GM19351 (cell line): Measurements from ENCODE around the gene TMEM9.

Experiments
- ATAC-seq: cut with Tn5 transposase; IDR thresholded peaks from one replicate; pipeline ENCODE4 v1.9.1; 2021; ENCODE audit warnings: mild to moderate bottlenecking, moderate library complexity; ENCODE audit not compliant: unreplicated experiment

TMEM9 gene

DNA sequence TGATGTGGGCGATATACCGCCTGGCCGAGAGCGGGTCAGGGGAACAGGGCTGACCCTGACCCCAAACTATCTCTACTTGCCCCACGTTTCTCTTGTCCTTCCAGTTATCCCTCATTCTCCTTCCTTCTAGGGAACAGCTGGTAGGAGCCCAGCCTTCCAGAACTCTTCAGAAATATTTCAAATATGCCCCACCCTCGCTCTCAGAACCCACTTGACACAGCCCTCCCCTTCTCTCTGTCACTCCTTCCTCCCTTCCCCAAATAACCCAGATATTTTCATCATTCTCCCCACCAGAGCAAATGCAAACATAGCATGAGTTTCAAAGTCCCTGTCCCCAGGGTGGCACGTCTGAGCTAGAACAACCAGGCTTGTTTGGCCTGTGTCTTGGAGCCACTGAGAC, 43.1 kb downstream of the TMEM9 start:
- no peak for ATAC-seq

DNA sequence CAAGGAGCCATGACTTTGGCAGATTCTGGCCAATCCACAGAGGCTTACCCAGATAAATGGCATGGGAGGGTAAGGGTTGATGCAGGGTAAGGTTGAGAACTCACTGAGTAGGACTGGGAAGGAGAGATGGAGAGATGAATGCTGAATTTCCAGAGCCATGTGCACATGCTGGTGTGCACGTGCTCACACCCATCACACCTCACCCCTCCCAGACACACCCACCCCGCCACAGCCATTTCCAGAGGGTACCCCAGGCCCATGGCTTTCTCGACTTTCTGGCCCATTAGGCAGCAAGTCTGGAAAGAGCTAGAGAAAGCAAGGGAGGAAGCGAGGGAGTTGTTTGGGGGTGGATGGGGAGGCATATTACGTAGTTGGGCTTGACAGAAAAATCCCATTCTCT, 43.7 kb downstream of the TMEM9 start:
- no peak for ATAC-seq

DNA sequence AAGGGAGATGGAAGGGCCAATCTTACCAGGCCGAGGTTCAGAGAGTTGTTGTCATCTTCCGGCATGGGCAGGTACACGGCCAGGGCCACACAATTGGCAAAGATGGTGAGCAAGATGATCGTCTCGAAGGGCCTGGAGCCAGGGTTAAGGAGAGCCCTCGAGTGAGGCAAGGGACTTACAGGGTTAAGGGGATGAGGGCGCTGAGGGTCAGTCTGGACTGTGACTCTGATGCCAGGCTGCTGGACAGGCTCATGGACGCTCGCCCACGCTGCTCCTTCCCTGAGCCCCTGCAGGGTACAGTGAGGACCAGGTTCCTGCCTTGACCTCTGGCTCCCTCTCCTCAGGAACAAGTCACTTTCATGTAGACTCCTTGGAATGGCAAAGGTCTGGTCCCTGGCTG, 44.1 kb downstream of the TMEM9 start:
- ATAC-seq: no peak

DNA sequence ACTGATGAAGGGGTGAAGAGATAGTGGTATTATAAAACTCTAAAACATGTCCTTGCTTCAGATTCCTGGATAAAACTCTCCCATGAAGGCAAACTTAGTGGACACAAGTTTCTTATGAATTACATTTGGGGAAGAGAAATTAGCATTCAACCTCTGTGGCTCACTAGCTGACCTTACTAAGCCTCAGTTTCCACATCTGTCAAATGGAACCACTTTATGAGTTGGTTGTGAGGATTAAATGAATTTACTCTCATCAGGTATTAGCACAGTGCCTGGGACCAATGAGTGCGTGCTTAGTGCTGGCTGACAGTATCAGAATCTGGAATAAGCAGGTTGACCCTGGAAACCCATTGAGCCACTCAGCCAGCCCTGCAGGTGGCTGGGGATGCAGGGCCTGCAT, 44.6 kb downstream of the TMEM9 start:
- ATAC-seq: no peak

DNA sequence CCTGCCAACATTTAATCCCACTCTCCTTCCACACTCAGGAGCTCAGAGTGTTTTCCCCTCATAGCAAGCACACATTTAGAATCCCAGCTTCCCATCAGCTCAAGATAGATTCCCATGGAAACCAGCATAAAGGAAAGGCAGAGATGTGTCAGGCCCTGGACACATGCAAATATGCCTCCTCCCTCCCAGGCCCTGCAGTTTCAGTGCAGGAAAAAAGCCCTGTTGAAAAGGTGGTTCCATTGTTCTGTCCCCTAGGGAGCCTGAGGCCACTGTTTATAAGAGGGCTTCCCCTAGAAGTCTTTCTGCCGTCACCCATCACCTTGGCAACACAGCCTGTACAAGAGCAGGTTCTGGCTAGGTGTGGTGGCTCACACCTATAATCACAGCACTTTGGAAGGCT, 45.7 kb downstream of the TMEM9 start:
- ATAC-seq: no peak

DNA sequence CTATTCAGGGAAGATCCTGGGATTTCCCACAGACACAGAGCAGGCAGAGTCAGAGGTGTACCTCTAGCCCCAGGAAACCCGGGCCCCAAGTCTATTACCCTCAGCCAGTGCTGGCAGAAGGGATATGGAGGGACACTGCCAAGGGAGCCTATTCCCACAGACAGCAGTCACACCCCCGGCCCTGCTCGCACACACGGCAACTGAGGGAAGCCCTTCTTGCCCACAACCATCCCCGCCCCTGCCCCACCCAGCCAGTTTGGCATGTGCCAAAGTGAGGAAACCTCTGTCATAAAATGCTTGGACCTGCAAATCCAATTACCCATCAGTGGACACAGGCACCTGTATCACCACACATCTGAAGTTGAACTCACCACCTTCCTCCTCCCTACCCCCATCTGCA, 48.6 kb downstream of the TMEM9 start:
- no peak for ATAC-seq

DNA sequence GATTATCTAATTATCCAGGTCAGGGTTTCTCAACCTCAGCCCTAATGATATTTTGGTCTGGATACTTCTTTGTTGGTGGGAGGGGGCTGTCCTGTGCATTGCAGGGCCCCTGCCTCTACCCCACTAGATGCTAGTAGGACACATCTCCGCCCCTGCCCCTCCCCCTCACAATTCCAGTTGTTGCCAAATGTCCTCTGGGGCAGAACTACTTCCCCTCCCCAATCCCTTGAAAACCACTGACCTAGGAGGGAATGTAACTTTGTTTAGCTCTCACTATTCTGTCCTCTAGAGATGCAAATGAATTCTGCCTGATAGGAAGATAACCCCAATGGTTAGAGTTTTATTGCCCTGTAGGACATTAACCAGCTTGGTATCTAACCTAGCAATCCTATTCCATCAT, 50.1 kb downstream of the TMEM9 start:
- ATAC-seq: no peak

DNA sequence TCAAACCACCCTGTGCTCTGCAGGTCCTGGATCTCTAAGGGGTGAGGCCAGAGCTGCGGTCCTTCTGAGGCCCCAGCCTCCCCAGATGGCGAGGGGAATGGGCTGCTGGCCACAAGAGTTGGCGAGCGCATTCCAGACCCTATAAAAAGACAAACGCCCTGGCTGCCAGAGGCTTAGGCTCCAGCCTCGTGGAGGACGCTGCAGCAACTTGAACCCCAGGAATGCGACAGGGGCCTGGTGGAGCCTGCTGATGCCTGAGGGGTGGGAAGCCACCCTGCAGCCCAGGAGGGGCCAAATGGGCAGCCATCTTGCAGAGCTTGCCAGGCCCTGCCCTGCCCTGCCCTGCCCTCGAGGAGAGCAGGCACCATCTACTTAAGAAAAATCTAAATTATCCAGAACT, 50.6 kb downstream of the TMEM9 start:
- ATAC-seq: no peak

DNA sequence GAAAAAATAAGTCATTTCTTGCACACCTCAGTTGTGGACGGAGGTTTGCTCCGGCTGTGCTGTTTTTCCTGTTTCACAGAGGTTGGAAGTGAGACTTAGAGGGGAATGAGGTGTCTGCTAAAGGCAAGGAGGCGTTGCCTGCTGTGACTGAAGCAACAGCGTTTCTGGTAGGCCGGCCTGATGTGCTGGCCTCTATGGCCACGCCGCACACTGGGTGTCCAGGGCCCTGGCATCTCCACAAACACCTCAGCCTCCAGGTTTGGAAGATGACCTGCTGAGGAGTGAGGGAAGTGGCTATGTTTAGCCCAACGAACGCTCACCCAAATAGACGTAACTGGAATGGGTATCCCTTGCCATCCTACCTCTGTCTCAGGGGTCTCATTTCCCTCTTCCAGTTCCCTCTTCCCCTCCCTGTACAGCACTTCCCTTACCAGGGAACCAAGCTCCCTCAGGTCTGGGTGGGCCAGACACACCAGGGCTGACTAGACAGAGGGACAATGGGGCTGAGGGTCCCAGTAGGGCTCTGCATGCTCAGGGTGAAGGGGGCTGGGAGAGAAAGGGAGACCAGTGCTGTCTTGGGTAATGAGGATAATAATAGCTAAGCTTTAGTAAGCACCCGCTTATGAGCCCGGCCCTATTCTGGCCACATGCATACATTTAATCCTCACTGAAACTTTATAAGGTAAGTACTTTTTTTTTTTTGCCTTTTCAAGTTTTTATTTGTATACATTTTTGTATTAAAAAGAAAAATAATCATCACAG, 53.9 kb downstream of the TMEM9 start:
- no peak for ATAC-seq

DNA sequence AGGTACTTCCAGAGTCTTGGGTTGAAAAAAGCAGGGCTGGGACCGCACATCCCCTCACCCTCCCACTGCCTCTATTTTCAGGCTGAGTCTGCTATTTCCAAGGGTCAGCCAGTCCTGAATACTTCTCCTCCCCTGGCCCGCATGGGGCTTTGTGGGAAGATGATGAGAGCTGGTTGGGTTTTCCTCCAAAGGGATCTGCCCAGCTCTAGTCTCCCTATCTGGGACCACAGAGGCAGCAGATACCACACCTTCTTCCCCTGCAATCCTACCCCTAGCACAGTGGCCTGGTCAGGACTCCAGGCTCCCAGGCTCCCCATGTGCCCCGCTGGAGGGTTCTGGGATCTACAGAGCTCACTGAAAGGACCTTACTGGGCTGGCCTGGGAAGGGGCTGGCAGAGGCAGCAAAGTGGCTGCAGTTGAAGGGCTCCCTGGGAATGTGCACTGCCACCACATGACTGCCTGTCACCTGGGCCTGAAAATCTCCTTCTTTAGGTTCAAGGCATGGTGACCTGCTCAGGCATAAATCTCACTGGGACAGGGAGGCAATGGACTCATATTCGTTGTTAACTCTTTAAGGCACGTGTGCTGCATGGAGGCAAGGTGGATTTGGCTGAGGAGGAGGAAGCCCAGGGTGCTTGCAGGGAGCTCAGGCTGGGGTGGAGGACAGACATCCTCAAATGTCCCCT, 55.1 kb downstream of the TMEM9 start:
- ATAC-seq: no peak

DNA sequence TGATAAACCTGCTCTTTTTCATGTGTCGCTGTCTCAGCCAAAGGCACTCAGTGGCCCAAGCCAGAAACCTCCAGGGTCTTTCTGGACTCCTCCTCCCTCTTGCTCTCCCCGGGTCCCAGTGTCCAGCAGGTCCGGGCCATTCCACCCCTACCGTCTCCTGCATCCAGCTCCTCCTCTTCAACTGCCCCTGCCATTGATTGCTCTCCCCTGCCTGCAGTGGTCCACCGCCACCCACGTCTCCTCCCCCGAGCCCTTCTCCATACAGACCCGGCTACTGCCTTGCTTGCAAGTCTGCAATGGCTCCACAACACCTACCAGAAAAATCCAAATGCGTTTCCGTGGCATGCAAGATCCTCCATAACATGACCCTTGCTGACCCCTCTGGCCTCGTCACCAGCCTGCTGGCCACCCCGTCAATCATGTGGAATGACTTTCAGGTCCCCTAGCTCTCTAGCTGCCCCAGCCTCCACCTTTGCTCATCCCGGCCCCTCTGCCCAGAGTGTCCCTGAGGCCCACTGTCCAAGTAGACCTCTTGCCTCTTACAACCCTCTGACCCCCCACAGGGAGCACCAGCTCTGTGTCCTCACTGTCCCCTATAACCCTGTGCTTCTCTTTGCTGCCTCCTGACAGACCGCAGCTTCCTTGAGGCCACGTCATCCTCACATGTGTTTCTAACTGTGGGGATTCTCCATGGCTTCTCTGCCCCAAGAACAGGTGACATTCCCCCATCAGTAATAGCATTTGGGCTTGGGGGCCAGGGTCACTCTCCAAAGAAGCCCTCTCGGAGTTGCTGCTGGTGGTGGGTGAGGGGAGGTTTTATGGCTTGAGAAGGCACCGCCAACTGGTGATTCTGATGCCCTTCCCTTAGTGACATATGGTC, 57.1 kb downstream of the TMEM9 start:
- no peak for ATAC-seq

DNA sequence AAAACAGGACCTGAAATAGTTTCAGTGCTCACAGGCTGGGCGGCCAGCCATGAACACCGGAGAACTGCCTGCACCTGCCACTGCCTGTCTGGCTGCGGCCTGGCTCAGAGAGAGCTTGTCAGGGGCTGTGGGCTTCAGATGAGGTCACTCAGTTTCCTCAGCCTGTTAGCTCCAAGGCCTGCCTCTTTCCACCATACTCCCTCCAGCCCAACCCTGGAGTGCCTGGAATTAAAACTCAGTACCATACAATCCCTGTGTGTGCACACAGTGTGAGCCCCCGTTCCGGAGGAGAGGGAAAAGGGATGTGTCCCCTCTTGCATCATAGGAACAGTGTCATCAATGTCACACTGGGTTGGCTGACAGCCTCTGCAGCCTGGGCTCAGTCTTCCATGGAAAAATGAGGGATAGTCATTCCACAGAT, 58.2 kb downstream of the TMEM9 start:
- no peak for ATAC-seq

DNA sequence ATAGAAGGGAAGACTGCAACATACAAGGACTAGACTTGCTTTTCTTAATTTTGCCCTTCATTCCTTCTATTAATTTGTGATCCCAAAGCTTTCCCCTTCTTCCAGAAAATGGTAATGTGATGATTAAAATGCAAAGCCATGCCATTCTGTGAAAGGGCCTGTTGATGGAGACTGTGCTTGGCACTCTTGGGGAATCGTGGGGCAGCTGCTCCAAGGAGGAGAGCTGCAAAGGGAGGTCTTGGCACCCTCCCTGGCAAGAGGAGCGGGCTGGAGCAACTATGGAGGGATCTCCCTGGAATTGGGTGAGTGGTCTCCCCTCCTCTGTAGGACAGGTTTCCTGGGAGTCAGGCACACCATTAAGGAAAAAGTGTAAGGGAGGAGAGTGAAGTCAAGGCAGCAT, 58.7 kb downstream of the TMEM9 start:
- no peak for ATAC-seq

DNA sequence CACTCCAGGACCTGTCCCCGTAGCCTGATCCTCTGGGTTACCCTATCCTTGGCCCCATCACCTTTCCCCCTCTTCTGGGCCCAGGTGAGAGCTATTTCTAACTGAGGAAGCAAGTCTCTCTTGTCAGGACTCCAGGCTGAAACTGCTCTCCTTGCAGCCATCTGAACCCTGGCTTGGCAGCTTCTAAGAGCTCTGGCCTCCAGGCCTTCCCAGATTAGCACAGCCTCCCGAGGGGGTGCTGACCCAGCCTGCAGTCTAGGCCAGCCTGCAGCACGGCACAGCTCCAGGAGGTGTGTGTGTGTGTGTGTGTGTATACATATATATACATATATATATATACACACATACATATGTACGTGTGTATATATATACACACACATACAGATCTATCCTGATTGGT, 59.4 kb downstream of the TMEM9 start:
- no peak for ATAC-seq

DNA sequence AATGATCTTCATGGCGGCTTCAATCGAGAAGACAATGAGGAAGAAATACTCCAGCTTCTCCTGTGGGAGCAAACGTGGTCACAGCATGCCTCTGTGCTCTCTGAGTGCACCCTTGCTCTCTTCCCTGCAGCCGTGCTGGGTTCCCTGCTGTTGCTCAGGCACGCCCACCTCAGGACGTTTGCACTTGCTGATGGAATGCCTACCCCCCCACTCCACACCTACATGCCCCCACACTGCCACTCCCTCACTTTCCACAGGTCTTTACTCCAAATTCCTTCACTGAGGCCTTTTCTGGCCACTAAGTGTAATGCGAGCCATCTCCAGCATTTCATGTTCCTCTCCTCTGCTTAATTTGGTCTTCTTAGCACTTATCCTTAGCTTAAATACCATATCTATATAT, 60.3 kb downstream of the TMEM9 start:
- no peak for ATAC-seq

DNA sequence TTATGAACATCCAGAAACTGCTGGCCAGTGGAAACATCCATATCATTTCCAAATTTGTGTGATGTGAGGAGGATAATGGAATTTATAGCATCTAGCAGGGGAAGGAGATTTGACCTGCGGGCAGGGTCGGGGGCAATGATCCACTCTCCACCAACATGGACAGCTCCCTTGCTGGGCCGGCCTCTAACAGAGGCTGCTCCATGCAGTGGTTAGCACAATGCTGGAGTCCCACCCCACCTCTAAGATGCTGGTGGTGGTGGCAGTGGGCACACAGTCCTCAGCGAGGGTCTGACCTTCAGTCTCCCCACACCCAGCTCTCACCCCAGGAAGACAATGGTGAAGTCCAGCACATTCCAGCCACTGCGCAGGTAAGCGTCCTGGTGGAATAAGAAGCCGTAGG, 60.7 kb downstream of the TMEM9 start:
- no peak for ATAC-seq

DNA sequence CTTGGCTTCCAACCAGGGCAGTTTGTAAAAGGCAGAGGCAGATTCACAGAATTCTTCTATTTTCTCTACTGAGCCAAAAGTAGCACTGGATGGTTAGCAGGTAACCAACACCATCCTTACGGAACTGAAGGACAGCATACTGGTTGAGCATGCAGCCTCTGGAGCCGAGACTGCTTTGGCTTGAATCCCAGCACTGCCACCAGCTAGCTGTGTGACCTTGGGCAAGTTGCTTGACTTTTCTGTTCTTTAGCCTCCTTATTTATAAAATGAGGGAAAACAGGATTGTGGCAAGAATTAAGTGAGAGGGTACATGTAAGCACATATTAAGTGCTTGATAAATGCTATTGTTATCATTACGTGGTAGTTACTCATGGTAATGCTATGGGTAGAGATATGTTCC, 61.5 kb downstream of the TMEM9 start:
- no peak for ATAC-seq

DNA sequence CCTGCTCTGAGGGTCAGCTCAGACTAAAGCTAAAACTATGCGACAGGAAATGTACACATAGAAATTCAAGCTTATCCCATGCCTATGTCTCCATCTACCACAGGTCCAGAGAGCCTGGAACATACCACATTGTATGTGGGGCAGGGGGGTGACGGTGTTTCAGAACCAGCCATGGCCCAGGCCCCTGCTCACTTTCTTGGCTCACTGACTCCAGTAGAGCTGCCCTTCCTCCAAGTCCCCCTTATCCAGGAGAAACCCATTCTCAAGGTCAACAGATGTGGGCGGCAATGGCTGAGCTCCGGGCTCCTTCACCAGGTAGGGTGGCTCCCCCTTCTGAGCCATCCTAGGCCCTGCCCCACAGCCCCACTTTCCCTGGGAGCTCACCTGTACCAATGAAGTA, 63.0 kb downstream of the TMEM9 start:
- no peak for ATAC-seq

DNA sequence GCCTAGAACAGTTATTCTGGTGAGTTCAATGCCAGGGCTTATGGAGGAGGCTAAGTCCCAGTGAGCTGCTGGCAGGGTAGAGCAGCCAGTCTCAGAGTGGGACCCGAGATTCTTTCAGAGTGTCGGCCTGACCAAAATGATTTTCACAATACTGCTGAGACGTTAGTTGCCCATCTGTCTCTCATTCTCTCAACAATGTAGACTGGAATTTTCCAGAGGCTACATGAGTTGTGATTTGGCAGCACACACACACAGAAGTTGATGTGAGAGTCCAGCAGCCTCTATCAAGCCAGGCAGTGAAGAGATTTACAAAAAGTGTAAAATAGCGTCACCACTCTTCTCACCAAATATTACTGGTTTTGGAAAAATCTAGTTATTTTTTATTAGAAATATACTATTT, 63.7 kb downstream of the TMEM9 start:
- no peak for ATAC-seq

DNA sequence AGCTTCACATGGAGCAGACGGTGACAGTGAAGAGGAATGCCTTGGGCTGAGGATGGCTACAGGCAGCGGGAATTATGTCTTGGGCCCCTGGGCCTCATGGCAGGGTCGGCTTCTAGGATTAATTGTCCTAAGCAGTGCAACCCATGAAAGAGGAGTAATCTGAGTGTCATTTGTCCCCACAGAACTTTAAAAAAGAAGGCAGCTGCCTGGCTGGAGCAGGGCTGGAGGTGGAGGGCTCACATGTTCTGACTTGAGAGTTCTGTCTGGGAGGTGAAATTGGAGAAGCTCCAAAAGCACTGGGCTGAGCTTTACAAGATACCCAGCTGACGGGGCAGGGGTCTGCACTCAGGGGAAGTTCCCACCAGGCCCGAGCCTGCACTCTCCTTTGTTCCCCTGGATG, 64.7 kb downstream of the TMEM9 start:
- no peak for ATAC-seq

DNA sequence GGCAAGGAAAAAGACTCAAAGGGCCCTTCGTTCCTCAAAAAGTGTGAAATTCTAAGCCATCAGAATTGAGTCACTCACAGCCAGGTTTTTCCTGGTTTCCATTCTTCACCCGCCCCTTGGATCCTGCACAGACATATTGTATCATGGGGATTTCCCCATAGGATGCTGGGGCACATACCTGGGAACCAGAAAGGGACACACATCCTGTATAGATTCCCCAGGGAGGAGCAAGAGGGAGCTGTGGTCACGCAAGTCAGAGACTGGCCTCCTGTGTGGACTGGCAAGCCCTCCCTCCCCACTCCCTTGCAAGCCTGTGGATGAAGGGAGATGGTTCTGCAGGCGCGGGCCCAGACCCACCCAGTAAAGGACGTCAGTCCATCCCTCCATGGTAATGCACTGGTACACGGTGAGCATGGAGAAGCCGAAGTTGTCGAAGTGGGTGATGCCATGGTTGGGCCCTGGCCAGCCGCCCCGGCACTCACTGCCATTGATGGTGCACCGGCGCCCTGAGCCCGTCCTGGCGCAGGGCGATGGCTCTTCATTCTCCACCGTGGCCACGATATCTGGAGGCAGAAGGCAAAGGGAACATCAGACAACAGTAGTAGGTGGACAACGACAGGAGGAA, 65.3 kb downstream of the TMEM9 start:
- ATAC-seq: no peak
